Glomerular endothelial cell (primary cell): ENCODE measurements around the gene CREBBP. TPM values are rescaled to one million over a fixed set of nuclear protein-coding genes. Genes with fewer than 3 reads are reported as not detected.
"Not testable (repeated sequence)": the region's sequence is repeated elsewhere in the genome, so short reads cannot be mapped to it uniquely, and the experiment has no call there.

Experiments
- DNase-seq: peaks from one replicate; pipeline ENCODE4 v3.0.0-alpha.2; 2011; ENCODE audit warnings: low read depth, low spot score; ENCODE audit errors: extremely low read depth
- total RNA-seq: library from RNA; depleted of rRNA; stranded (reverse); fragments of >200 nt; gene quantifications from 2 replicates; pipeline ENCODE4 v1.2.3, GENCODE V29; 2015

CREBBP gene
- total RNA-seq = 32.3 and 59.6 TPM in 2 replicates

DNA sequence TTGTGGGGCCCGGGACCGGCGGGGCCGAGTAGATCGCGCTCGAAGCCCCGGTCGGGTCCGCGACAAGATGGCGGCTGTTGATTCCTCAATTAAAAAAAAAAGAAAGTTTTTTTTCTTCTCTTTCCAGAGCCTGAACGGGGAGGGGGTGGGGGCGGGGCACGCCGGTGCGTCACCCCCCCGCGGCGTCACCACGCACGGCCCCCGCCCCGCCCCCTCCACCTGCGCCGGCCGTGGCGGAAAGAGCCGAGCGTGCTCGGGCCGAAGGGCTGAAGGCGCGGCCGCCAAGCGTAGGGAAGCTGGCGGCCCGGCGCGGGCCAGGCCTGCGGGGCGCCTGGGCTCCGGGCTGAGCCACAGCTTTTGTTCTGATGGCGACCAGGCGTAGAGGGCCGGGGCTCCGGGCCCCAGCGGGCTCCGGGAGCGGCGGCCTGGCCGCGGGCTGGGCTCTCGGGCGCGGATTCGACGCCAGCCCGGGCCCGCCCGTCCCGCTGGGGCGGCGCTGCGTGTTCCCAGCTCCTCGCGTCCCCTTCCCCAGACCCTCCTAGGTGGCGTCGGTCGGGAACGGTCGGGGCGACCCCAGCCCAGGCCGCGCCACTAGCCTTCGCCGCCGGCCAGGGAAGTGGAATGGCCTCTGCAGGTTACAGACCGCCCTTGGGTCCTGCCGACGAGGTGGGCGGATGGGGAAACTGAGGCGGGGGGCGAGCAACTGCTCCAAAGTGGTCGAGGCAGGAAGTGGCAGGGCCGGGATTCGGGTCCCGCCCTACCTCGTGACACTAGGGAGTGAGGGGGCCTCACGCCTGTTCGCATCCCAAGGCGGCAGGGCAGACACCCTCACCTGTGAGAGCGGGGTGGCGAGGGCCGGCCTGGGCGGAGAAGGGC, at the start of gene CREBBP:
CREBBP (minus strand) TSS at position 91 of the 876 bp plus-strand sequence. CDS start 797 bp downstream, outside the sequence.
- DNase-seq = no peak

DNA sequence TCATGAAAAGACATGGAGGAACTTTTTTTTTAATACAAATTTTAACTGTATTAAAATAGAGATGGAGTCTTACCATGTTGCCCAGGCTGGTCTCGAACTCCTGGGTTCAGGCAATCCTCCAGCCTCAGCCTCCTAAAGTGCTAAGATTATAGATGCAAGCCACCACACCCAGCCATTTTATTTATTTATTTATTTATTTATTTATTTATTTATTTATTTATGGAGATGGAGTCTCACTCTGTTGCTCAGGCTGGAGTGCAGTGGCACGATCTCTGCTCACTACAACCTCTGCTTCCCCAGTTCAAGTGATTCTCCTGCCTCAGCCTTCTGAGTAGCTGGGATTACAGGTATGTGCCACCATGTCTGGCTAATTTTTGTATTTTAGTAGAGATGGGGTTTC, 46.6 kb upstream of the CREBBP start:
- not testable (repeated sequence) for DNase-seq

DNA sequence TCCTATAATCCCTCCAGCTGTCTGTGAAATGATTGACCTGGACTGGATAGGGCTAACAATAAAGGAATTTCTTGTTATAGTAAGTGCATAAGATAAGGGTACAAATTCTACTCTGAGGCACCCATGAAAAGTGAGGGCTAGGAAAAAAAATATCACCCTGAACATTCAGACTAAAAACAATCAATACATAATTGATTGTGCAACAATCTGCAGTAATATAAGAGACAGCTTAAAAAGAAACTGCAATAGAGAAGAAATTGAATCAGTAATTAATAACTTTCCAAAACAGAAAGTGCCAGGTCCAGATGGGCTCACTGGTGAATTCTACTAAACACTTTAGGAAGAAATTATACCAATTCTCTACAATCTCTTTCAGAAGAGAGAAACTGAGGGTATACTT, 44.2 kb upstream of the CREBBP start:
- no peak for DNase-seq

DNA sequence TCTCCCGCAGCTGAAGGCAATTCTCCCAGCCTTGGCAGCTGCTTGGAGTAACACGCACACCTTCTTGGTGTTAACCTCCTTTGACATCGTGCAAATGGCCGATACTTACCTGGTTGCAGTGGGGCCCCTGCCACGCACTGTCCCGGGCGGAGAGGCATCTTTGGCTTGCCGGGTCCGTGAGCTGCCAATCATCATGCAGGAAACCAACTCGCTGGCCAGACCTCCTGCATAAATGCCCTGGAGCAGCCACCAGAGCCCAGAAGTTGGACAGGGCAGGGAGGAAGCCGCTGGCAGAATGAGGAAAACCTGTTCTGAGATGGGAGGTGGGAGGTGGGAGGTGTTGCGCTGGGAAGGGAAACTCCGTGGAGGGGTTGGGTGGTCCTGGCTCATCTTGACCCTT, 41.7 kb upstream of the CREBBP start:
- no peak for DNase-seq

DNA sequence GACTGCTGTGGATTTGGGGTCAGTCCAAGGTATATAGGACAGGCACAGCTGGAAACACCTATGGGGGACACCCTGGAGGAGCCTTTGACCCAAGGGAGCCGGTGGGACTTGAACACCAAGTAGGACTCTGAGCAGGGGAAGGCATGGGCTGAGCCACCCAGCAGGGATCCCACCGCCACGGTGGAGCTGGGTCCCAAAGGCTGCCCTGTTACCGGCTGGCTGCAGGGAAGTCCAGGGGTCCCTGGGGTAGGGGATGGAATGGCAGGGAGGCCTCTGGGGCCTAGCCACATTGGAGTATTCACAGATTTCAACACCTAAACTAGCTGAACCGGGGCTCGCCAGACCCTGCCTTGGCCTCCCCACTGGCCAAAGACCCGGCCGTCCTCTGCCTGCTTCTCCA, 39.7 kb upstream of the CREBBP start:
- DNase-seq = no peak

DNA sequence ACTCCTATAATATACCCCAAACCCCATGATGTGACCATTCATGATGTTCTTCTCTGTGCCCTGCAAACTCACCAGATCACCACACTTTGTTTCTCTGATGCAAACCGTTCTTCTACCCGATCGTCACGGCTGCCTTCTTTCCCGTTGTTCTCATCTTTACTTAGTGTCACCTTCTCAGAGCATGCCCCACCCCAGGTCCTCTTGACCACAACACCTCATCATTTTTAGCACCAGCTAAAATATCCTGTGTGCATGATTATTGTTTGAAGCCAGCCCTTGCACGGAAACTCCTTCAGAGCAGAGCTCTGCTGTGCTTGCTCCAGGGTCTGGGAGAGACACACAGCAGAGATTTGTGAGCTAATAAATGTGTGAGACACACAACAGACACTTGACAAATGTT, 38.9 kb upstream of the CREBBP start:
- no peak for DNase-seq

DNA sequence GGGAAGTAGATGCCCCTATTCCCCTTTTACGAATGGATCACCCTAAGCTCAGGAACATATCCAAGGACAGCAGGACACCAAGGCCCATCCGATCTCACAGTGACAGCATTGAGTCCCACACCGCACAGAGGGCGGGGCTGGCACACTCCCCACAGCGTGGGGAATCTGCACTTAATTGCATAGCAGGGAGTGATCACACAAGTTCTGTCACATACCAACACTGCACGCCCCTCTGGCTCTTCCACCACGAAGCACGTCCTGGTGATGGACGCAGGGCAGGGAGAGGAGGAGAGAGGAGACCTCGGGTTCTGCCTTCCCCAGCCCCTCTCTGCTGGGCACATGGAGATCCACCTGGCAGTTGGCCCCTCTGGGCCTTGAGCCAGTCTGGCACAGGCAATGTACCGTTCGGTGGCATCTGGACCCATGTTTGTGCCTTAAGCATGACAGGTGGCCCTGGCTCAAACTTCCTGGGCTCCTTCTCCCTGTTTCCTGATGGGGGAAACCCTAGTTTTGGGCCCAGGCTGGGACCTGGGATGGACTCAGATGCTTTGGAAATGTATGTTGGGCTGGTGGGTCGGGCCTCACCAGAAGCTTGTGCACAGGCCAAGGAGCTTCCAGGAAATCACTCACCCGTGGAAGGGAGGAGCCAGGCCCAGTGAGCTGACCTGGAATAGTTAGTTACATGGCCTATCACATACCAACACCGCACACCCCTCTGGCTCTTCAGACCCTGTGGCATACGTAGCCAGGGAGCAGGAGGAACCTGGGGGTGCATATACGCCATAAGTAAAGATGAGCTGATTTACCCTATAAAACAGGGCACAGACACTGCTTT, 35.1 kb upstream of the CREBBP start:
- DNase-seq = no peak

DNA sequence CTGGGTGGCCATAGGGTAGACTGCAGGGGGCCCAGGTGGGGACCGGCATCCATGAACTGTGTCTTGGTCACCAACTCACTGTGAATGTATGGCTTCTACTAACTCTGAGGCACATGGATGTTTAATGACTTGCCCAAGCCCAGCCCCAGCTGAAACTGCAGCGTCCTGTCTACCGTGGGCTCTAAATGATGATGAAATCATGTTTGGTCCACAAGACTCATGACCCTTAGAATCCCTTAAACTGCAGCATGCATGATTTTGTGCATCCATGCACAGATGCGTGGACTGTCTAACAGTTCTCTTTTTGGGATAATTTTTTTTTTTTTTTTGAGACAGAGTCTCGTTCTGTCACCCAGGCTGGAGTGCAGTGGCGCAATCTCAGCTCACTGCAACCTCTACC, 32.4 kb upstream of the CREBBP start:
- DNase-seq = no peak

DNA sequence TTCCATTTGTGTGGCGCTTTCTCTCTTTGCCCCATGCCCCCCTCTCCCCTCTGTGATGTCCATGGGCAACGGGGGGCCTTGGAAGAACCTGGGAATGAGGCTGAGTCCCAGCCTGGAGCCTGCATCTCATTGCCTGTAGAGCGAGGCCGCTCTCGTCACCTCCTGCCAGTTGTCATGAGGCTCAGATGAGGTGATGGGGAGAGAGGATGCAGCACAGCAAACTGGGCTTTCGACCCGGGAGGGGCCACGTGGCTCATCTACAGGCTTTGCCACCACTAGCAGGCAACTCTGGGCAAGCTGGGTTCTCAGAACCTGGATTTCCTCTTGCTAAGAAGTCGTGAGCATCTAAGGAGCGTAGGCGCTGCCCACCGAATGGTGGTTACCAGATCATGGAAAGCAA, 31.9 kb upstream of the CREBBP start:
- no peak for DNase-seq

DNA sequence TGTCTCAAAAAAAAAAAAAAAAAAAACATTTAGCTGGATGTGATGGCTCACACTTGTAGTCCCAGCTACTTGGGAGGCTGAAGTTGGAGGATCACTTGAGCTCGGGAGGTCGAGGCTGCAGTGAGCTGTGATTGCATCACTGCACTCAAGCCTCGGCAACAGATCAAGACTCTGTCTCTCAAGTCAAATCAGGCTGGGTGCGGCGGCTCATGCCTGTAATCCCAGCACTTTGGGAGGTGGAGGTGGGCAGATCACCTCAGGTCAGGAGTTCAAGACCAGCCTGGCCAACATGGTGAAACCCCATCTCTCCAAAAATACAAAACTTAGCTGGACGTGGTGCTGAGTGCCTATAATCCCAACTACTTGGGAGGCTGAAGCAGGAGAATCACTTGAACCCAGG, 31.2 kb upstream of the CREBBP start:
- DNase-seq = not testable (repeated sequence)

DNA sequence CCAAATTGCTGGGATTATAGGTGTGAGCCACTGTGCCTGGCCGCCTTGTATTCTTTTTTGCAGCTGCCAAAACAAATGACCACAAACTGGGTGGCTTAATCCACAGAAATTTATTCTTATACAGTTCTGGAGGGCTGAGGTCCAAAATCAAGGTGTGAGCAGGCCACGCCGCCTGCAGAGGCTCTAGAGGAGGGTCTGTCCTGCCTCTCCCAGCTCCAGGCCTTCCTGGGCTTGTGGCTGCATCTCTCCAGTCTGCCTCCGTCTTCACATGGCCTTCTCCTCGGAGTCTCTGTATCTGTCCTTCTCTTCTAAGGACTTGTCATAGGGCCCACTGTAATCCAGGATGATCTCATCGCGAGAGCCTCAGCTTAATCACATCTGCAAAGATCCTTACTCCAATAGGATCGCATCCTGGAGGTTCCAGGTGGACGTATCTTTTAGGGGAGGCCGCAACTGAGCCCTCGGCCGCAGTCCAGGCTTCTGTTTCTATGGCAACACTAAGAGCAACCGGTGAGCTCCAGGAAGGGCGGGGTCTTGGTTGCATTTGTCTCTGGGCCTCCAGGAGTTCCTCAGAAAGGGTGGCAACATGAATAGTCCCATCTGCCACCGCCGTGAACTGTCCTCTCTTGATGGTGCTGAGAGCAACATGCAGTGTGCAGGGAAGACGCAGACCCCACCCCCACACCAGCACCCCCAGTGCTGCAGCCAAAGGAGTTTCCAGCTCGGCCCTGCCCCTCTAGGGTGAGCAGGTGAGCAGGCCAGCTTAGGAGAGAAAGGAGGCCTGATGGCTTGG, 29.5 kb upstream of the CREBBP start:
- DNase-seq = no peak

DNA sequence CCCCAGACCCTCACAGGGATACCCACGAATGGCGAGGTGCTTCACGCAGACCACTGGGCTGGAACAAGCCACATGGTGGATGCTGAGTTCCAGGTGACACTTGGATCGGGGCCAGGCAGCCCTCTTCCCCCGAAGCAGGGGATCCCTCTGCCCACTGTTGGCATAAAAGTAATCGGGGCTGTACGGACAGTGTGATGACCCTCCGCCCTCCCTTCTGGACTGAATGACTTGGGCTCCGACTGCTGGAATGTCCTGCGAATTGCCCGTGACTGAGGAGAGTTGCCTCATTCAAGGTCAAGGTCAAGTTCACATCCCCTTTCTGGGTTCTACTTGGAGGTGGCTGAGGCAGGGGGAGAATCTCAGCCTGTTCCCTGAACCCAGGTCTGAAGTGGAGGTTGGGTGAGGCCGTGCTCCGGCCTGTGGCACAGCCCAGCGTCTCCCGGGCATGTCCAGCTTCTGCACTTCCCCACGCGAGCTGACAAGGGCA, 28.5 kb upstream of the CREBBP start:
- DNase-seq = no peak

DNA sequence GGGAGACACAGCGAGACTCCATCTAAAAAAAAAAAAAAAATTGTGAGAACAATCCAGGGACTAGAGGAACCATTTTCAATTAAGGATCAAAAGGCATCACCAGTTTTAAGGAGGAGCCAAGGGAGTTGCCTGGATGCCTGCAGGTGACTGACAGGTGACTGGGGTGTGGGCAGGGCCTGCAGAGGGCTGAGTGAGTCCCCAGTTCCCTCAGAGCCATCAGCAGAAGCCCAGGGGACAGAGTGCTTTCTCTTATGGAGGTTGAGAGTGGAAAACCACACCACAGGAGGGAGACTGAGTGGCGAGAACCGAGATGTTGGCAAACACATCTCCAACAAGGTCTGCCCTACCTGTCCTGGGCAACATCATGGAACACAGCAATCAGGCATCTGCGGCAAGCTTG, 27.1 kb upstream of the CREBBP start:
- no peak for DNase-seq

DNA sequence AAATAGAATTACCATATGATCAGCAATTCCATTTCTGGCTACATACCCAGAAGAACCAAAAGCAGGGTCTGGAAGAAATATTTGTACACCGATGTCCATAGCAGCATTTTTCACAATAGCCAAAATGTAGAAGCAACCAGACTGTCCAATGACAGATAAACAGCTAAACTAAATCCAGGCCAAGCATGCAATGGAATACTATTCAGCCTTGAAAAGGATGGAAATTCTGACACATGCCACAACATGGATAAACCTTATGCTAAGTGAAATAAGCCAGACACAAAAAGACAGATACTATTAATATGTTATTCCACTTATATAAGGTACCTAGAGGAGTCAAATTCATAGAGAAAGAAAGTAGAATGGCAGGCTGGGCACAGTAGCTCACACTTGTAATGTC, 25.9 kb upstream of the CREBBP start:
- DNase-seq = no peak

DNA sequence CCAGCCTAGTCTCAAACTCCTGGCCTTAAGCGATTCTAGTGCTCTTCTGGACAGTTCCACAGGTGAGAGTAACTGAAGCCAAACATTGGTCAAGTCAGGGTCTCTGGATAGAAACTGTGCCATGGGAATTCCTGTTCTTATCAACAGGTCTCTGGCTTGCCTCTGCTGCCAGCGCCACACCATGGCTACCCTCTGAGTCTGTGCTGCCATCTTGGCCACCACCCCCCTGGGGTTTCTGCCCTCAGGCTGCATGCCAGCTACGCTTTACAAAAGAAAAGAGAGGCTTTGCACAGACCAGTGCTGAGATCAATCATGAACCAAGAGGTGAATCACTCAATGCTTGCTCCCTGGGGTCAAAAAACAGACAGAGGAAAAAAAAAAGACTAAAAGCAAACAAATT, 24.4 kb upstream of the CREBBP start:
- DNase-seq = no peak

DNA sequence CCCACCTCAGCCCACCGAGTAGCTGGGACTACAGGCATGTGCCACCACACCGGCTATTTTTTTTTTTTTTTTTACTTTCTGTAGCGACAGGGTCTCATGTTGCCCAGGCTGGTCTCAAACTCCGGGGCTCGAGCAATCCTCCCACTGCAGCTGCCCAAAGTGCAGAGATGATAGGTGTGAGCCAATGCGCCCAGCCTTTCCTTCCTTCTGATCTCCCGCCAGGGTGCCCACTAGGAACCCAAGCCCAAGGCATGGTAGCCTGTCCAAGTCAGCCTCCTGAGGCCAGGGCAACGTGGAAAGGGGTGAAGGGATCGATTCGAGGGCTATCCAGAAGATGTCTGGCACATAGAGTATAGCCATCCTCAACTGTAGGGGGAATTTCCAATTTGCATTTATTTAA, 9.6 kb upstream of the CREBBP start:
- no peak for DNase-seq

DNA sequence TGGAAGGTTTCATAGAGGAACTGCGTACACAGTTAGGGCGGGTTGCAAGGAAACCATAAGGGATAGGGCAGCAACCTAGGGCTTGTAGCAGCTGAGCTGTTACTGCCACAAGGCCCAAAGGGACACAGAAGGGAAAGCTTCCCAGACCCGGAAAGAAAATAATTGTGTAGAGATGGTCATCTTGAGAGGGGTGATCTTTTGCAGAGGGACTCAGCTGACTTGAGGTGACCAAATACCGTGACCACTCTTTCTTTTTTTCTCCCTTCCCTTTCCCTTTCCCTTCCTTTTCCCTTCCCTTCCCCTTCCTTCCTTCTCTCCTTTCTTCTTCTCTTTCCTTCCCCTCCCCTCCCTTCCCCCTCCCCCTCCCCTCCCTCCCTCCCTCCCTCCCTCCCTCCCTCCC, 8.5 kb upstream of the CREBBP start:
- no peak for DNase-seq

DNA sequence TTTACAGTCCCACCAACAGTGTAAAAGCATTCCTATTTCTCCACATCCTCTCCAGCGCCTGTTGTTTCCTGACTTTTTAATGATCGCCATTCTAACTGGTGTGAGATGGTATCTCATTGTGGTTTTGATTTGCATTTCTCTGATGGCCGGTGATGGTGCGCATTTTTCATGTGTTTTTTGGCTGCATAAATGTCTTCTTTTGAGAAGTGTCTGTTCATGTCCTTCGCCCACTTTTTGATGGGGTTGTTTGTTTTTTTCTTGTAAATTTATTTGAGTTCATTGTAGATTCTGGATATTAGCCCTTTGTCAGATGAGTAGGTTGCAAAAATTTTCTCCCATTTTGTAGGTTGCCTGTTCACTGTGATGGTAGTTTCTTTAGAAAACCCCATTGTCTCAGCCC, 5.5 kb upstream of the CREBBP start:
- not testable (repeated sequence) for DNase-seq

DNA sequence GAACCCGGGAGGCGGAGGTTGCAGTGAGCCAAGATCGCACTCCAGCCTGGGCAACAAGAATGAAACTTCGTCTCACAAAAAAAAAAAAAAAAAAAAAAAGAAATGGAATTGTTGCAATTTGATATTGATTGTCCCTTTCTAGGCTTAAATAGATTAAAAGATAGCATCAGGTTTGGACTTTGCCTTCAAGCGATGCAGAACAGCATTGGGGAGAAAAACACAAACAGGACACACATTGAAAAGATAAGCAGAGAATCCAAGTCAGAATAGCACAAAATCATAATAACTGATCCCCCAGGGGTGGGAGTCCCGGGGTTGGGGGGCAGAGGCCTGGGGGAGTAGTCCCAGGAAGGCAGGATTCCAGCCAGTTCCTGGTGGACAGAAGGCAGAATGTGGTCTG, 3.9 kb upstream of the CREBBP start:
- no peak for DNase-seq

DNA sequence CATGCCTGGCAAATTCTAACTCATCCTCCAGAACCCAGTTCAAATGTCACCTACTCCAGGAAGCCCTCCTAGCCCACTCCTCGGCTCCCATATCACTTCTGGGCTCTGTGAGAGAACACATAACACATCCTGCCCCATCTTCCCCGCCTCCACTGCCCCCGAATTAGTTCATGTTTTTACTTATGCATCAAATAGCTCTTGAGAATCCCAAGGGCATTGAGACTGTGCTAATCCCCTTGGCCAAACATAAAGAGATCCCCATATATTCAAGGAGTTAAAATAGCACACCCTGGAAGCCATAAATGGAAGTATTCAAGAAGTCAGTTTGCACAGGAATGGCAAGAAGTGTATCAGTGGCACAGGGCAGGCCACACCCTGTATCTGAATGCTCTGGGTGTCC, 2.0 kb upstream of the CREBBP start:
- no peak for DNase-seq

DNA sequence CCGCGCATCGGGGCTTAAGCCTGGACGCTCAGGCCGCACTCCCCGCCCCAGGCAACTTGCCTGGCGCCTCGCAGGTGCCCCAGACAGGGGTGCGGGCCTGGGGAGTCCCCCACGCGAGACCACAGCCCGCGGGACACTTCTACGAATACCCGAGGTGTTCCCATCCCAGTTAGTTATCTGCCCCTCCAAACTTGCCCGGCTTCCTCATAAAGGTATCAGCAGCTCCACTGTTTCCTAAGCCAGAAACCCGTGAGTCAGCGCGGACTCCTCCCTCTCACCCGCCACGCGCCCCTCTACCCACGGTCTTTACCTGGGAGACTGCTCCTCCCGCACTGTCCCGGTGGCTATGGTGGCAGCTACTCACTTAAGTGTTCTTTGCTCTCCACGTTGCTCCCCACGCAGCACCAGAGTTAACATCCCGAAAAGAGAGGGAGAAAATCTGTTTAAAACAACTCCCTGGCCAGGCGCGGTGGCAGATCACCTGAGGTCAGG, 1.0 kb upstream of the CREBBP start:
- no peak for DNase-seq
